Gastrocnemius medialis (tissue), 4 donors: ENCODE results near the gene TOR4A. TPM values are rescaled to one million over a fixed set of nuclear protein-coding genes. Genes with fewer than 3 reads are reported as not detected.

ENCODE experiments used
- ATAC-seq, 2 donors: fragments of 150-250 bp; one replicate each; pipeline ENCODE4 v1.9.1; 2016
- DNase-seq, 2 donors: peaks; one replicate each; pipeline ENCODE4 v3.0.0-alpha.2; 2019
- H3K27ac ChIP-seq, 4 donors: fragments of 200-600 bp; sonication (generic); 1 replicate in 1 of 4; 2 replicates in 3 of 4; pipeline ENCODE4 v1.5.1; 2016 to 2018; ENCODE audit warnings: mild to moderate bottlenecking in 2 of 4, moderate library complexity in 1 of 4
- H3K27me3 ChIP-seq, 3 donors: fragments of 200-600 bp; sonication (generic) in 2 of 3; 1 replicate in 1 of 3; 2 replicates in 2 of 3; pipeline versions ENCODE4 v1.5.1 to v1.6.0; 2016 to 2019; ENCODE audit warnings: mild to moderate bottlenecking in 1 of 3, moderate library complexity in 1 of 3
- H3K36me3 ChIP-seq, 2 donors: fragments of 200-600 bp; sonication (generic) in 1 of 2; one replicate each; pipeline ENCODE4 v1.5.1; 2017 to 2018
- H3K4me1 ChIP-seq, 2 donors: fragments of 200-600 bp; sonication (generic) in 1 of 2; one replicate each; pipeline ENCODE4 v1.5.1; 2016 to 2017; ENCODE audit warnings: mild to moderate bottlenecking in 2 of 2
- H3K4me3 ChIP-seq, 4 donors: fragments of 200-600 bp; sonication (generic) in 3 of 4; 1 replicate in 1 of 4; 2 replicates in 3 of 4; pipeline ENCODE4 v1.5.1; 2016 to 2019; ENCODE audit warnings: mild to moderate bottlenecking in 2 of 4
- H3K9me3 ChIP-seq, 3 donors: fragments of 200-600 bp; sonication (generic) in 2 of 3; 1 replicate in 1 of 3; 2 replicates in 2 of 3; pipeline ENCODE4 v1.5.1; 2016 to 2019
- CTCF ChIP-seq, 5 experiments: fragments of 450-650 bp in 3 of 5; fragments of 200-600 bp in 2 of 5; sonication (generic) in 2 of 5; IDR thresholded peaks in 4 of 5; conservative IDR thresholded peaks in 1 of 5; 1 replicate in 4 of 5; 2 replicates in 1 of 5; pipeline ENCODE4 v1.5.1; 2016 to 2019; ENCODE audit warnings: antibody characterized with exemption in 5 of 5, mild to moderate bottlenecking in 3 of 5, moderate library complexity in 3 of 5
- POLR2A ChIP-seq, 2 donors: fragments of 450-650 bp; IDR thresholded peaks; one replicate each; pipeline ENCODE4 v1.6.1; 2017; ENCODE audit warnings: antibody characterized with exemption in 2 of 2, mild to moderate bottlenecking in 2 of 2, moderate library complexity in 2 of 2
- in situ Hi-C, 4 donors: fragments of 200-750 bp; cut with MboI; loops; one replicate each; pipeline versions ENCODE4 v1.15.0 to v1.8.0; 2017; ENCODE audit warnings: low sequenced_read_pairs in 4 of 4
- intact Hi-C: fragments of 100-400 bp; cut with DNase I; formaldehyde crosslinking; loops from one replicate; pipeline ENCODE4 v1.15.1; 2023; ENCODE audit warnings: low total_unique reads
- total RNA-seq, 4 donors: library from RNA; depleted of rRNA; stranded (reverse); fragments of >200 nt; gene quantifications; one replicate each; pipeline versions ENCODE4 v1.1.0 to v1.2.3, GENCODE V29; 2016

Gene TOR4A
- total RNA-seq, 4 donors from 2014 or later = 1.2 to 2.8 (median 1.7) TPM

DNA sequence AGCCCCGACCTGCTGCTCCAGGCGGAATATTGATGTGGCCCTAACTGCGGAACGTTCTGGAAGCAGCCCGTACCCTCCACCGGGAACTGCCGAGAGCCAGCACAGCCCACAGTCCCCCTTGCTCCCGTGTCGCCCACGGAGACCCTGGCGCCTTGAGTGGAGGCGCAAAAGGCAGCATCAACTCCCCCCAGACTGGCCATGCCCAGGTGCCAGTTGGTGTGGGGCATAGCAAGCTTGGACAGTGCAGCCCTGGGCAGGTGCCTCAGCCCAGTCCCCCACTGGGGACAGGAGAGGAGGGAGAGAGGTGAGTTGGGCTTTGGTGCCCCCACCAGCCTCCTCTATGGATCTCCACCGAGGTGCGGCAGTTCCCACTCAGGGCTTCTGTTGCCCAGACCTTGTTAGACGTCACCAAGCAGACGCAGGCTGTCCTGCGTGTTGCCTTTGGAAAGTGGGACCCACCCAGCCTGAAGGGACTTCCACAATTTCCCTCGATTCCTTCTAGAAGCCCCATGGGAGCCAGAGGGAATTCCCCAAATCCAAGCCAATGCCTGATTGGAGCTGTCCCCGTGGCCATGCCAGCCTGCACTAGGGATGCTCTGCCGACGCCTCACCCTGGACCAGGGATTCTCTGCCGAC is 44.3 kb downstream of the TOR4A start:
- intact Hi-C loops = no loop called here
- Histone ChIP-seq H3K27me3 (peaks cover 1 to 12% (median 4%) of the 10 kb centered on the region in 3 donors), H3K36me3 (no peaks in the 10 kb centered on the region), H3K27ac (no peak overlapping the region), H3K9me3 (no peaks in the 10 kb centered on the region), H3K4me3 (no peak overlapping the region), H3K4me1 (no peaks in the 10 kb centered on the region)
- no peak for ATAC-seq
- DNase-seq = no peak
- in situ Hi-C loops = no loop called here
- no peak for TF ChIP-seq CTCF (IDR thresholded peaks at IDR 0.05 in 4 of 5, conservative IDR thresholded peaks at IDR 0.05 in 1 of 5)
- TF ChIP-seq POLR2A (IDR thresholded peaks at IDR 0.05) = no peak

GRCh38 chr9:137323531-137324331 is 46.2 kb downstream of the TOR4A start:
- TF ChIP-seq POLR2A (IDR thresholded peaks at IDR 0.05) (no peak), CTCF (IDR thresholded peaks at IDR 0.05 in 4 of 5, conservative IDR thresholded peaks at IDR 0.05 in 1 of 5) (no peak)
- no peak for DNase-seq
- H3K27me3 ChIP-seq = no peaks in the 10 kb centered on the region

DNA sequence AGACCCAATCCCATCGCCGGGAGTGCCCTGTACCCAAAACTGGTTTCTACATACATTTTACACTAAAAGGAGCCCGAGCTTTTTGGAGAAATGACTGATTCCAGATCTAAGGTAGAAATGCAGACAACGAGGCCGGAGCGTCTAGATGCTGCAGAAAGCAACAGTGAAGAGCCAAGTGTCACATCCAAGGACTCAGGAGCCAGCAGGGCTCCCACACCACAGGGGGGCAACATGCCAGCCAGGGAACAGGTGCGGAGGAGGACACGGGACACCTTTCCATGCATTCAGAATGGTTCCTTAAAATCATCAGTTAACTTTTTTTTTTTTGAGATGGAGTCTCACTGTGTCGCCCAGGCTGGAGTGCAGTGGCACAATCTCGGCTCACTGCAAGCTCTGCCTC is 47.6 kb downstream of the TOR4A start:
- Histone ChIP-seq H3K4me3 (no peak overlapping the region), H3K27ac (no peak overlapping the region), H3K27me3 (no peaks in the 10 kb centered on the region), H3K4me1 (no peaks in the 10 kb centered on the region), H3K9me3 (no peaks in the 10 kb centered on the region), H3K36me3 (no peaks in the 10 kb centered on the region)
- TF ChIP-seq CTCF (IDR thresholded peaks at IDR 0.05 in 4 of 5, conservative IDR thresholded peaks at IDR 0.05 in 1 of 5) (no peak), POLR2A (IDR thresholded peaks at IDR 0.05) (no peak)
- intact Hi-C loops = no loop called here
- ATAC-seq (no peak), DNase-seq (no peak)
- in situ Hi-C loops = no loop called here

More at GRCh38 chr9:137323531-137324331, 46.2 kb downstream of the TOR4A start:
- in situ Hi-C loops (no loop called here), intact Hi-C loops (no loop called here)
- no peak overlapping the region for H3K27ac ChIP-seq
- H3K4me3 ChIP-seq = no peak overlapping the region
- no peaks in the 10 kb centered on the region for H3K9me3 ChIP-seq
- no peaks in the 10 kb centered on the region for H3K4me1 ChIP-seq
- H3K36me3 ChIP-seq = no peaks in the 10 kb centered on the region
- ATAC-seq = no peak

DNA sequence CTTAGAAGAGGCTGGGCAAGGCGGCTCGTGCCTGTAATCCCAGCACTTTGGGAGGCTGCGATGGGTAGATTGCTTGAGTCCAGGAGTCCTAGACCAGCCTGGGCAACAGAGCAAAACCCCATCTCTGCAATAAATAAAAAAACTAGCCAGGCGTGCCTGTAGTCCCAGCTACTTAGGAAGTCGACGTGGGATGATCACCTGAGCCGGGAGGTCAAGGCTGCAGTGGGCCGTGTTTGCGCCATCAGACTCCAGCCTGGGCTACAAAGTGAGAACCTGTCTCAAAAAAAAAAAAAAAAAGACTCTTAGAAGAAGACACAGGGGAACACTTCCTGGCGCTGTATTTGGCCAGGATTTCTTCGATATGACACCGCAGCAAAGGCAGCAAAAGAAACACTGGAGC is 48.3 kb downstream of the TOR4A start:
- H3K4me1 ChIP-seq = no peaks in the 10 kb centered on the region
- TF ChIP-seq CTCF (IDR thresholded peaks at IDR 0.05 in 4 of 5, conservative IDR thresholded peaks at IDR 0.05 in 1 of 5) (no peak), POLR2A (IDR thresholded peaks at IDR 0.05) (no peak)
- ATAC-seq (no peak), DNase-seq (no peak)
- H3K36me3 ChIP-seq = no peaks in the 10 kb centered on the region
- H3K27ac ChIP-seq = no peak overlapping the region
- no peak overlapping the region for H3K4me3 ChIP-seq
- in situ Hi-C loops = no loop called here
- no peaks in the 10 kb centered on the region for H3K9me3 ChIP-seq
- intact Hi-C loops = no loop called here
- no peaks in the 10 kb centered on the region for H3K27me3 ChIP-seq
